GM23338 (cell line): Measurements from ENCODE around the gene FOXP2. TPM values are rescaled to one million over a fixed set of nuclear protein-coding genes. Genes with fewer than 3 reads are reported as not detected.
A peak's percentile ranks its signal among the peaks of the same experiment; 100 is the strongest.

Experiments
- ATAC-seq: fragments of 200-7000 bp; cut with Tn5 transposase; 3 replicates; pipeline ENCODE4 v1.9.1; 2020
- DNase-seq: peaks from one replicate; pipeline ENCODE4 v3.0.0-alpha.2; 2015; ENCODE audit warnings: low spot score
- H2AFZ ChIP-seq: fragments of 200-600 bp; sonication (generic); 2 replicates; pipeline ENCODE4 v1.8.0; 2016; ENCODE audit warnings: antibody characterized with exemption, mild to moderate bottlenecking, moderate library complexity
- H3F3A ChIP-seq: fragments of 200-600 bp; sonication (generic); replicated peaks from 2 replicates; pipeline ENCODE4 v1.8.0; 2017; ENCODE audit warnings: antibody characterized with exemption, mixed run types, low read depth
- H3K27ac ChIP-seq: fragments of 200-600 bp; sonication (generic); 2 replicates; pipeline ENCODE4 v1.6.1; 2016; ENCODE audit warnings: low read depth
- H3K27me3 ChIP-seq: fragments of 200-600 bp; sonication (generic); 2 replicates; pipeline ENCODE4 v1.8.0; 2016; ENCODE audit warnings: mild to moderate bottlenecking, mixed run types, moderate library complexity; ENCODE audit not compliant: insufficient read depth
- H3K36me3 ChIP-seq: fragments of 200-600 bp; sonication (generic); 2 replicates; pipeline ENCODE4 v1.8.0; 2016; ENCODE audit warnings: mild to moderate bottlenecking; ENCODE audit not compliant: insufficient read depth
- H3K4me1 ChIP-seq: fragments of 200-600 bp; sonication (generic); 2 replicates; pipeline ENCODE4 v1.8.0; 2016; ENCODE audit warnings: mild to moderate bottlenecking, moderate library complexity; ENCODE audit not compliant: insufficient read depth
- H3K4me2 ChIP-seq: fragments of 200-600 bp; sonication (generic); 2 replicates; pipeline ENCODE4 v1.7.1; 2017; ENCODE audit warnings: mixed run types
- H3K4me3 ChIP-seq: fragments of 200-600 bp; sonication (generic); 2 replicates; pipeline ENCODE4 v1.6.1; 2016; ENCODE audit warnings: mixed run types
- H3K79me2 ChIP-seq: fragments of 200-600 bp; sonication (generic); replicated peaks from 2 replicates; pipeline ENCODE4 v1.8.0; 2017; ENCODE audit warnings: mild to moderate bottlenecking; ENCODE audit not compliant: insufficient read depth
- H3K9me2 ChIP-seq: fragments of 200-600 bp; sonication (generic); 2 replicates; pipeline ENCODE4 v1.8.0; 2017; ENCODE audit not compliant: insufficient read depth
- H4K20me1 ChIP-seq: fragments of 200-600 bp; sonication (generic); replicated peaks from 2 replicates; pipeline ENCODE4 v1.8.0; 2017; ENCODE audit warnings: mild to moderate bottlenecking; ENCODE audit not compliant: insufficient read depth
- H3K27ac Mint-ChIP-seq: 2 replicates; pipeline ENCODE4 v1.8.0; 2020; ENCODE audit warnings: inconsistent platforms, mild to moderate bottlenecking, moderate library complexity, mixed read lengths
- H3K27me3 Mint-ChIP-seq: 3 replicates; pipeline ENCODE4 v1.8.0; 2022; ENCODE audit warnings: low read depth, mild to moderate bottlenecking, moderate library complexity, mixed read lengths, inconsistent platforms; ENCODE audit not compliant: insufficient read depth, poor library complexity
- H3K36me3 Mint-ChIP-seq: 3 replicates; pipeline ENCODE4 v1.8.0; 2021; ENCODE audit warnings: low read depth, mild to moderate bottlenecking, inconsistent platforms, moderate library complexity, mixed read lengths
- H3K4me1 Mint-ChIP-seq: 3 replicates; pipeline ENCODE4 v1.8.0; 2020; ENCODE audit warnings: mild to moderate bottlenecking, inconsistent platforms, mixed read lengths
- H3K4me3 Mint-ChIP-seq: 3 replicates; pipeline ENCODE4 v1.8.0; 2021; ENCODE audit warnings: moderate library complexity, mild to moderate bottlenecking, inconsistent platforms, mixed read lengths
- H3K9me3 Mint-ChIP-seq: 3 replicates; pipeline ENCODE4 v1.8.0; 2020; ENCODE audit warnings: moderate library complexity, mild to moderate bottlenecking, inconsistent platforms, mixed read lengths
- CREB1 ChIP-seq: fragments of 250-450 bp; sonication (Bioruptor Pico); IDR thresholded peaks from 2 replicates; pipeline ENCODE4 v1.5.0; 2020; ENCODE audit warnings: low read depth, mild to moderate bottlenecking, moderate library complexity
- CTCF ChIP-seq, 2 experiments: fragments of 200-600 bp in 1 of 2; sonication (generic) in 1 of 2; conservative IDR thresholded peaks; 2 replicates each; pipeline versions ENCODE4 v1.5.1 to v1.6.1; 2016 to 2017; ENCODE audit warnings: antibody characterized with exemption in 2 of 2, low read depth in 2 of 2, mild to moderate bottlenecking in 2 of 2, moderate library complexity in 1 of 2
- EZH2phosphoT487 ChIP-seq: fragments of 200-600 bp; sonication (generic); IDR thresholded peaks from one replicate; pipeline ENCODE4 v1.8.1; 2018; ENCODE audit warnings: antibody characterized with exemption; ENCODE audit not compliant: unreplicated experiment
- JUNB ChIP-seq: IDR thresholded peaks from one replicate; pipeline ENCODE4 v1.6.1; 2016; ENCODE audit warnings: antibody characterized with exemption; ENCODE audit not compliant: unreplicated experiment
- REST ChIP-seq: IDR thresholded peaks from one replicate; pipeline ENCODE4 v1.6.1; 2018; ENCODE audit warnings: antibody characterized with exemption; ENCODE audit not compliant: unreplicated experiment
- STAT1 ChIP-seq: IDR thresholded peaks from one replicate; pipeline ENCODE4 v1.6.1; 2016; ENCODE audit warnings: antibody characterized with exemption; ENCODE audit not compliant: unreplicated experiment
- ZNF114 ChIP-seq: fragments of 250-450 bp; sonication (Bioruptor Pico); IDR thresholded peaks from 2 replicates; pipeline ENCODE4 v1.5.0; 2020; ENCODE audit warnings: mild to moderate bottlenecking, moderate library complexity
- ZNF462 ChIP-seq: fragments of 250-450 bp; sonication (Bioruptor Pico); IDR thresholded peaks from 2 replicates; pipeline ENCODE4 v1.5.0; 2020; ENCODE audit warnings: mild to moderate bottlenecking, moderate library complexity
- polyA plus RNA-seq: library from polyadenylated mRNA; unstranded; fragments of >200 nt; fragmentation: Nextera tagmentation; extraction: Ambion mirVana; gene quantifications from 2 replicates; pipeline ENCODE4 v1.2.1, GENCODE V29; 2016
- total RNA-seq: library from RNA; depleted of rRNA; stranded (reverse); fragments of >200 nt; shearing (Covaris generic); gene quantifications from 2 replicates; pipeline ENCODE4 v1.2.3, GENCODE V29; 2014

Gene FOXP2
- total and polyA plus RNA-seq, 2 experiments from 2014 or later = 0.03 to 0.24 TPM

GRCh38 chr7:114405427-114405826, 9.2 kb upstream of the FOXP2 start:
- Histone ChIP-seq H3K4me3 (no peak overlapping the region), H4K20me1 (no peaks in the 10 kb centered on the region), H3K27ac (no peak overlapping the region), H2AFZ (no peak overlapping the region), H3K79me2 (no peaks in the 10 kb centered on the region), H3K9me2 (no peaks in the 10 kb centered on the region), H3K4me1 (no peaks in the 10 kb centered on the region), H3K27me3 (no peaks in the 10 kb centered on the region), H3K36me3 (no peaks in the 10 kb centered on the region), H3F3A (no peaks in the 10 kb centered on the region), H3K4me2 (no peak overlapping the region)
- TF ChIP-seq CTCF (conservative IDR thresholded peaks at IDR 0.05; ENCODE audit: low read depth in 2 of 2) = peak in 1 of 2 experiments; percentile 74
- no peak for TF ChIP-seq CREB1 (CRISPR knock-in tag)
- Mint-ChIP-seq H3K4me3 (no peak overlapping the region), H3K9me3 (no peaks in the 10 kb centered on the region), H3K27ac (no peak overlapping the region), H3K4me1 (no peaks in the 10 kb centered on the region), H3K27me3 (no peaks in the 10 kb centered on the region), H3K36me3 (no peaks in the 10 kb centered on the region)
- DNase-seq (peak; percentile 38), ATAC-seq (peak; percentile 65)

- no peak overlapping the region for H3K4me3 ChIP-seq
- TF ChIP-seq JUNB (no peak), ZNF114 (CRISPR knock-in tag) (no peak), STAT1 (no peak), REST (no peak), EZH2phosphoT487 (no peak), CREB1 (CRISPR knock-in tag) (no peak), ZNF462 (CRISPR knock-in tag) (no peak)
- Mint-ChIP-seq H3K4me1 (peaks cover 3% of the 10 kb centered on the region; the same call in 1 of the 3 replicates), H3K27me3 (no peaks in the 10 kb centered on the region), H3K4me3 (no peak overlapping the region), H3K27ac (no peak overlapping the region), H3K9me3 (no peaks in the 10 kb centered on the region), H3K36me3 (no peaks in the 10 kb centered on the region)
- no peaks in the 10 kb centered on the region for H3K9me2 ChIP-seq
- H3K4me1 ChIP-seq = peaks cover 15% of the 10 kb centered on the region
- no peak for ATAC-seq
- H3F3A ChIP-seq = no peaks in the 10 kb centered on the region
- no peaks in the 10 kb centered on the region for H4K20me1 ChIP-seq
- H3K79me2 ChIP-seq = no peaks in the 10 kb centered on the region
- no peak overlapping the region for H3K27ac ChIP-seq
- no peaks in the 10 kb centered on the region for H3K27me3 ChIP-seq
- H3K36me3 ChIP-seq = no peaks in the 10 kb centered on the region
- H3K4me2 ChIP-seq = no peak overlapping the region
- H2AFZ ChIP-seq = no peak overlapping the region
- no peak for DNase-seq
Observed at GRCh38 chr7:114409750-114410149, 4.9 kb upstream of the FOXP2 start.
